NCI-H1417 treated with DMSO at 0.1 percent for 48 hours (cell line): Measurements from ENCODE around the gene EML3.
"Not testable (repeated sequence)": the region's sequence is repeated elsewhere in the genome, so short reads cannot be mapped to it uniquely, and the experiment has no call there.

Experiments
- DNase-seq: peaks from one replicate; lab custom pipeline; 2025; lab: John Stamatoyannopoulos, UW

The EML3 gene

GRCh38 chr11:62621567-62622470, 9.2 kb upstream of the EML3 start, which contains the start of gene B3GAT3:
TSS of gene B3GAT3 (minus strand) at chr11:62621986. CDS start at chr11:62621947, 39 bp downstream.
- peak; percentile 96 for DNase-seq

DNA sequence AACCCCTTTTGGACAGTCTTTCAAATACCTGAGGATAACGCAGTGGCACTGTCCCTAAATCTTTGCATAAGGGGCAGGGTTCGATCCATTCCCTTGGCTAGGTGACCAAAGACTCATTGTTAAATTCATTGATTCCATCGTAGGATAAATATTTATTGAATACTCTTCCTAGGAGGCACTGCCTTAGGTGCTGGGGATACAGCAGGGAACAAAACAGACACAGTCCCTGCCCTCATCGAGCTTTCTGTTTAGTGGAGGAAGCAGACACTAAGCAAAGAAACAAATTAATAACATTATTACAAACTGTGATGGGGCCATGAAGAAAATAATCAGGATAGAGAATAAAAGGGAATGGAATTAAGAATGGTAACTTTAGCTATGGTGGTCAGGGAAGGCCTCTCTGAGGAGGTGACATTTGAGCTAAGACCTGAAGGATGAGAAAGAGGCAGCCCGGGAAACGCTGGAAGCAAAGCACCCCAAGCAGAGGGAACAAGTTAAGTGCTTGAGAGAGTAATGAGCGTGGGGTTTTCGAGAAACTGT, 8.5 kb upstream of the EML3 start:
- DNase-seq = no peak

DNA sequence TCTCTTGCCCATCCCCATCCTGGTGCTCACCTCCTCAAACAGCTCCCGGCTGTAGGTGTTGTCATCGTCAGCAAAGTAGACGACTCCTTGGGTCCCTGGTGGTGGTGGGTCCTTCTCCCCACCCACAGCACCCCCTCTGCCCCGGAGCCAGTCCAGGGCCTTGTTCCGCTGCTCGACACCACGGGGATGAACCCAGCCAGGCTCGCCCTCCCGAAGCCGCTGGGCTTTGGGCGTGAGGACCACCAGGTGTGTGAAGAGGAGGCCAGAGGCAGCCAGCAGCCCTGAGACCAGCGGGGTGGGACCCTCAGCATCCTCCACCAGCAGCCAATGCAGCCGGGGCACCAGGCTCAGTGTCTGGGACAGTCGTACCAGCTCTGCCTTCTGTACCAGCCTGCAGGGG, 4.4 kb upstream of the EML3 start:
- DNase-seq = not testable (repeated sequence)

DNA sequence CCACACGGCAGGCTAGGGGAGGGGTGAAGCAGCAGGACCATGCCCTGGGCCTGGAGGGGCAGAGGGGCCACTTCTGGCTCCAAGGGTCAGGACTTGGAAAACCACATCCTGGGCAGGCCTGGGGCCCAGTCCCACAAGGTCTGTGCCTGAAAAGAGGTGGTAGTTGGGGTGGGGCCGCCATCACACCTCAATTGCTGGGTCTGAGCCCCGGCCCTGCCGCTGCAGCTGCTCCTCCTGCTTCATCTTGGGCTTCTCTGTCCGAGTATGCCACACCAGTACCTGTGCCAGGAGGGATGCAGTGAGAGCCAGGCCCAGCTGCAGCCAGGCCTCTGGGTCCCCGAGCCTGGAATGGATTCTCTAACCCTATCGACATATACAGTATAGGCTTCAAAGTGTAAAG, 2.9 kb upstream of the EML3 start:
- no peak for DNase-seq

GRCh38 chr11:62614275-62614674, 1.7 kb upstream of the EML3 start:
- DNase-seq = no peak

DNA sequence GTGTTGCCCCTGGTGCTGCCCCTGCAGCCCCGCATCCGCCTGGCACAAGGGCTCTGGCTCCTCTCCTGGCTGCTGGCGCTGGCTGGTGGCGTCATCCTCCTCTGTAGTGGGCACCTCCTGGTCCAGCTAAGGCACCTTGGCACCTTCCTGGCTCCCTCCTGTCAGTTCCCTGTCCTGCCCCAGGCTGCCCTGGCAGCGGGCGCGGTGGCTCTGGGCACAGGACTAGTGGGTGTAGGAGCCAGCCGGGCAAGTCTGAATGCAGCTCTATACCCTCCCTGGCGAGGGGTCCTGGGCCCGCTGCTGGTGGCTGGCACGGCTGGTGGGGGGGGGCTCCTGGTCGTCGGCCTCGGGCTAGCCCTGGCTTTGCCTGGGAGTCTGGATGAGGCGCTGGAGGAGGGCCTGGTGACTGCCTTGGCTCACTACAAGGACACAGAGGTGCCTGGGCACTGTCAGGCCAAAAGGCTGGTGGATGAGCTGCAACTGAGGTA, 760 bp upstream of the EML3 start:
- no peak for DNase-seq

DNA sequence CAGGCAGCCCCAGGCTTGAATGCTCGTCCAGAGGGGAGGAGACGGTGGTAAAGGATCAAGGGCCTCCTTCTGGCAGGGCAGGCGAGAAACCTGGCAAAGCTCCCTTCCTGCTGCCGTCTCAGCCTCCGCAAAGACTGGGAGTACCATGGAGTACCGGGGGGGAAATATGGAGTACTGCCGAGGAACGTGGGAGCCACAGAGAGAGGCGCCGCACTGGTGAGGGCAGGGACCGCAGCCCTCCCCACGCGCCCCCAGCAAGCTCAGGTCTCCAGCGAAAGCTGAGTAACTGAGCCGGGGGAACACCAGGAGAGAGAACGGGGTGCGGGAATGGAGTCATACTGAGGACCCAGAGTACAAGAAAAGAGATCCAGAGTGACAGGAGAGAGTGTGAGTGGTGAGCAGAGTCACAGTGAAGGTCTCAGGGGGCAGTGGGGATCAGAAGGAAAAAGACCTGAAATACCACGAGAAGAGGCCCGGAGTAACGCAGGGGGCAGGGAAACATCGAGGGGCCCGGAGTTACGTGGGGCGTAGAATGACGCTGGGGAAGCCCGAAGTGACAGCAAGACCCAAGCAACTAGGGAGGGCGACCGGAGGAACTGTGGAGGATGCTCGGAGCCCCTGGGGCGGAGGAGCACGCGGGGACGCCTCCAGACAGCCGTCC, 740 bp downstream of the EML3 start:
- no peak for DNase-seq

- no peak for DNase-seq
Observed at GRCh38 chr11:62610814-62611704, 1.5 kb downstream of the EML3 start.

DNA sequence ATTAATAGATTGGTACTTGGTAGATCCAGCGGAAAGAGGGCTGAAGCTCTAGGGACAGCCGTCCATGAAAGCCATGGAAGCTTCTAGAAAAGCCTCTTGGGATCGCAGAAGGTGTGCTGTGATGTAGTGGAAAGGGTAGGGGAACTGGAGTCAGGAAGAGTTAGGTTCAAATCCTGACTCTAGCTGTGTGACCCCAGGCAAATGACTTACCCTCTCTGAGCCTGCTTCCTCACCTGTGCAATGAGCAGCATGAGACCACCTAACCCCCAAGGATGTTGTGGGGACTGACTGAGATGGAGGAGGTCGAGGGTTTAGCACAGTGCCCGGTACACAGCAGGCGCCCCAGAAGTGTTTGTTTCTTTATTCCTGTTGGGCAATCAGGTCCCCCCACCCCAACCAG, 2.2 kb downstream of the EML3 start:
- DNase-seq = no peak

DNA sequence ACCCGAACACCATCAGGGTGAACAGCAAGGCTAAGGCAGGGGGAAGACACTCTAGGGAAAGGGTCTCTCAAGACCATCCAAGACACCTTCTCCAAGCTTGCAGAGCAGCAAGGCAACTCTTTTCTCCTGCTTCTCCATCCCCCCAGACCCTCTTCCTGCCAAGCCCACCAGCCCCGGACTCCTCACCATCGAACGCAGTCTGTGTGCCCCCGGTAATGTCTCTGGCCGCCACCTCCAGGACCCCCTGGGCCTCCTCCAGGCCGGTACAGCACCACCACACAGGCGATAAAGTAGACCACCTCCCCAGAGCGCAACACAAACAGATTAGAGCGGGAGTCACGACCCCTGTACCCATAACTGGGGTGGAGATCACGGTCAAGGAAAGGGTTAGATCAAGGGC, 3.8 kb downstream of the EML3 start:
- no peak for DNase-seq

- no peak for DNase-seq
Observed at GRCh38 chr11:62607714-62608113, 4.9 kb downstream of the EML3 start.

DNA sequence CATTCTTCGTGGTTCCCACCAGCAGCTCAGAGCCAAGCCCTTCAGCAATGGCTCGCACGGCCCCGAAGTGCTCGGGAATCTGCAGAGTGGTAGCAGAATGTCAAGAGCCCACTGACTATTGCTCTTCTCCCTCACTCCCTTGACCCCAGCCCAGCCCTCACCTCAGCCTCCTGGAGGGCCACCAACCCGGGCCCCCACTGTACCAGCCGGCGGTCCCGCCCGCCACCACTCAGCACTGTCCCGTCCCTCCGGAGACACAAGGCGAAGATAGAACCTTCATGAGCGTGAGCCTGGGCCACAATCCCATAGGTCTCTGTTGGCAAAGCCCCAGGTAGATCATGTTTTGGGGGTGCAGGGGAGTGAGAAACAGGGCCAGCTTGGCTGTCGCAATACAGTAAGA, 6.7 kb downstream of the EML3 start:
- DNase-seq = no peak

- no peak for DNase-seq
Observed at GRCh38 chr11:62605467-62605866, 7.1 kb downstream of the EML3 start.

- DNase-seq = no peak
Observed at GRCh38 chr11:62604460-62605120, 8.0 kb downstream of the EML3 start.

- DNase-seq = no peak
Observed at GRCh38 chr11:62603776-62604299, 8.7 kb downstream of the EML3 start.

DNA sequence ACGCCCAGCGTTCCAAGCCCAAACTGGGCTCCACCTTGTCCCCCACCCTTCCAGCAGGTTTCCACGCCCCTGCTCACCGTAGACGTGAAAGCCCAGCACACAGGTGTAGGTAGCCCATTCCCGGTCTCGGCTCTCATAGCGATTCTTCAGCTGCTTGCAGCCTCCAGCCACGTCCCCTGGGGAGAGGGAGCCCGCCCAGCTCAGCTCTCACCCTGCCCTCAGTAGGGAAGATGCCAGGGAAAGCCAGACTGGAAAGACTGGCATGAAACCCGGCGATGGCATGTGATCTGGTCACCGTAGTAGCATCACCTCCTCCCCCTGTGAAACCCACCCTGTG, 9.5 kb downstream of the EML3 start:
- no peak for DNase-seq

- DNase-seq = peak; percentile 69
Observed at GRCh38 chr11:62602141-62603071, 10.2 kb downstream of the EML3 start.

DNA sequence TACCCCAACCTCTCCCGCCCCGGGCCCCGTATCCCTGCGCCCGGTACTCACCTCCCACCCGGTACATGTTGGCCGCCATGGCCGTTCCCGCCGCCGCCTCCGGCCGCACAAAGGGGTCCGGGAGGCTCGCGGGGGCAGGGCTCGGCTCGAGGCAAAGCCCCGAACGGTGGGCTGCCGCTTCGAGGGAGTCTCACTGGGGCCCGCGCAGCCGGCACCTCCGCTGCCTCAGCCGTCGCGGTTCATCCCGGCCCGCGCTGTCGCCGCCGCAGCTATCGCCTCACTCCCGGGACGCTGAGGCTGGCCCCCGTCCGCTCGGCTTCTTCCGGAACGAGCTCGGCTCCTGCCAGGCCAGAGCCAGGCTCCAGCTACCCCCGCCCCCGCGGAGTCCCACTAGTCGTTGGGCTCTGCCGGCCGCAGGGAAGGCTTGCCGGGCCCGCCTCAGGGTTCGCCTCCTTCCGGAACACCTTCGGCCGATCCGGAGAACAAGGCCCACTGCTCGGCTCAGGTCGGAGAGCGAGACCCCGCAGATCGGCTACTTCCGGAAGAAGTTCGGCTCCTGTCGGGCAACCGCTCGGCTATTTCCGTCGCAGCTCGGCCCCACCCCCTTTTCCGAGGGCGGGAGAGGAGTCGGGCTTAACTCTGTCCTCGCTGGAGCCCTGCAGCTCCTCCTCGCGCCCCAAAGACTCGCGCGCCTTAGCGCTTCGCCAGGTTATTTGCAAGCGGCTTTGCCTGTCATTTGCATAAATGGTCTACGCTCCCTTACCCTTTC, 11.0 kb downstream of the EML3 start, which contains the start of gene MTA2:
Gene MTA2 (minus strand): TSS at position 494 of the 769 bp plus-strand sequence. CDS start 415 bp downstream, at position 79.
- DNase-seq = peak; percentile 95

GRCh38 chr11:62601122-62601371, 11.5 kb downstream of the EML3 start:
- DNase-seq = no peak
